Adrenal gland (tissue), 5 donors: ENCODE results near the gene DCDC2B.

Source experiments
- CTCF ChIP-seq, 6 experiments: fragments of 450-650 bp in 4 of 6; fragments of 200-600 bp in 2 of 6; sonication (generic) in 1 of 6; IDR thresholded peaks; 1 replicate in 5 of 6; 2 replicates in 1 of 6; pipeline versions ENCODE4 v1.5.1 to v1.8.0; 2016 to 2021; ENCODE audit warnings: antibody characterized with exemption in 6 of 6, mild to moderate bottlenecking in 2 of 6, moderate library complexity in 1 of 6
- POLR2A ChIP-seq, 2 donors: fragments of 450-650 bp; IDR thresholded peaks; one replicate each; pipeline ENCODE4 v1.6.1; 2017; ENCODE audit warnings: antibody characterized with exemption in 2 of 2, mild to moderate bottlenecking in 2 of 2, moderate library complexity in 1 of 2
- donor health status: DM: no; HTN: no; CAD: no.

GRCh38 chr1:32197074-32197473, 11.8 kb upstream of the DCDC2B start:
- no peak for TF ChIP-seq POLR2A (IDR thresholded peaks at IDR 0.05)
- TF ChIP-seq CTCF (IDR thresholded peaks at IDR 0.05): no peak
